ENCODE results near the gene MAP2K2.

The MAP2K2 gene

DNA sequence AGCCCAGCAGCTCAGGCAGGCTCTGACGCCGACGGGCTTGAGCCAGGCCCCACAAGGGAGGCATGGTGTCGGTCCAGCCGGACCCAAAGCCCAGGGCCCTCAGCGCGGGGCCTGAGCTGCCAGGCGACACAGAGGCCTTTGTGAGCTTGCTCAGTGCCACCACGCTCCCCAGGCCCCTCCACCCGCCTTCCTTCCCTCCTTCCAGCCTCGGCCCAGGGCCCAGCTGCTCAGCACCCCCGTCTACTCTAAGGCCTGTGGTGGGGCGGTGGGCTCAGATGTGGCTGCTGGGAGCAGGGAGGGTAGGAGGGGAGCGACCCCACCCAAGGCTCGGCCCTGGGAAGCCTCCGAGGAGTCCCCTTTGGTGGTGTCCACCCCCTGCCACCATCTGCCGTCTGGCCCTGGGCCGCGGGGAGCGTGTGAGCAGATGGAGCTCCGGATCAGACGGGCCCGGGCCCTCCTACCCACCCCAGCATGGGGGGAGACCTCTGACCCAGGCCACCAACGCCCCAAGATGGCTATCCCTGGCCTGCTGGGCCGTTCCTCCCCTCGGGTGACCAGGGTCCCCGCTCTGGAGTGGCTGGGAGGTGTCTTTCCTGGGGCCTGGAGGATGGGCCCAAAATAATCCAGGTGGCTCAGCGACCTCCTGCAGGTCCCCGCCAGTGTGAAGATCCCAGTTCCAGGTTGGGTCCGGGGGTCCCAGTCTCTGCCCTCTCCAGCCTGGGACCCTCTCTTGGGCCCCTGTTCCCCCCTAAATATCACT, 65.0 kb downstream of the MAP2K2 start:
- DNase-seq, result no peak

DNA sequence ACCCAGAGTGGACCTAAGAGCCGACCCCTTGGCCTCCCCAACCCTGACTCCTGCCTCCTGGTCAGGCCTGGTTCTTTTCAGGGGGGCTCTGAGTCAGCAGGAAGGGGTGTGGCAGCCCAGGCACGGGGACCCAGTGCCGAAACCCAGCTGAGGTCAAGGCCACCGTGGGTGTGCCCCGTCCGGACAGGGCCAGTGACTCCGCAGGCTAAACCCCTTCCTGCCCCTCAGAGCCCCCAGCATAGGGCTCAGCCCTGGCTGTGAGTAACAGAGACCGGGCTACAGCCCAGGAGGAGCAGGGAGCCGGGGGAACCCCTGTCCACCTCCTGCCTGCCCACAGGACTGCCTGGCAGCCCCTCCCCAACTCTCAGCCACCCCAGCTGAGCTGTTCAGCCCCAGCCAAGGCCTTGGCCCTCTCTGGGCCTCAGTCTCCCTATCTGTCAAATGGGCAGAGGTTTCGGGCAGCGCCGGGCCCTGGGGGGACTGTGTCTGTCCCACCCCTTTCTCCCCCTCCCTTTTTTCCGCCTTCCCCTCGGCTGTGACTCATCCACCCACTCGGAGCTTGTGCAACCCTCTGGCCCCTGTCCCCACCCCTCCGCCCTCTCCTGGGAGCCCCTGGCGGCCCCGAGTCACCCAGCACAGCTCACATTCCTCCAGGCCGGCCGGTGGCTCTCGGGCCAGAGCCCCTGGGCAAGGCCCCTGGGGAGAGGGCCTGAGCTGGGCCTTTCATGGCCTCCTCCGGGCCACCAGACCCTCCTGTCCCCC, 65.8 kb downstream of the MAP2K2 start:
- no peak for DNase-seq

DNA sequence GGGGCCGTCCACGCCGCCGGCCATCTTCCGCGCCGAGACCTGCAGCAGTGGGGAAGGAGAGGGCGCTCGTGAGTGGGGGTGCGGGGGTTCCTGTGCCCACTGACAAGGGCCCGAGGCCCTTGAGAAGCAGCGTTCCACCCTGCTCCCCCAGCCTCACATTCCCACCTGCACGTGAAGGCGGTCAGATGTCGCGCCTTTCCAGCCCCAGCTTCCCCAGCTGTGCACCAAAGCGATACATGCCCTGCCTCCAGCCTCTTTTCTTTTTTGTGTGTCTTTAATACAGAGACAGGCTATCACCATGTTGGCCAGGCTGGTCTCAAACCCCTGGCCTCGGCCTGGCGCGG, 68.7 kb downstream of the MAP2K2 start:
- DNase-seq, result no peak

DNA sequence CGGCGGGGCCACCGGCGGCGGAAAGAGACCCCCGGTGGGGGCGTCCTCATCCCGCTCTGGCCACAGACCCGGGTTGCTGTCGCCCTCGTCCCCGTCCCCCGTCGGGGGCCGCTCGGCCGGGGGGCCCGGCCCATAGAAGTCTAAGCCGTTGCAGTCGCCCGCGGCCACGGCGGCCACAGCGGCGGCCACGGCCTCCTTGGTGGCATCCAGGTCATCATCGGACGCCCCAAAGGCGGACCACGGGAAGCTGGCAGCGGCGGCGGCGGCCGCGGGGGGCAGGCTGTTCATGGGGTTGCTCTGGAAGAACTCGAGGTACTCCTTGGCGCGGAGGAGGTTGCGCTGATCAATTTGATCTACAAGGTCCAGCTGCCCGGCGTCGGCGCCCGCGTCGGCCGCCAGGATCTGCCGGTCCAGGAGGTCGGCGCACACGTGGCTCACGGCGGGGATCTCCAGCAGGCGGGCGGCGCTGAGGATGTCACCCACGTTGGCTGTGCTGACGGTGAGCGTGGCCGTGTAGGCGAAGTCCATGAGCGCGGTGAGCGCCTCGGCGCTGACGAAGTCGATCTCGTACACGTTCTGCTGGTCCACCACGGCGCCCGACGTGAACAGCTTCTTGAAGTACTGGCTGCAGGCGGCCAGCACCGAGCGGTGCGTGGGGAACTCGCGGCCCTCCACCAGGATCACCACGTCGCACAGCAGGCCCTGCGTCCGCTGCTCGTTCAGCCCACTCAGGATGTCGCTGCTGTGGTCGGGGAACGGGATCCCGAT, 69.3 kb downstream of the MAP2K2 start:
- DNase-seq, result no peak

DNA sequence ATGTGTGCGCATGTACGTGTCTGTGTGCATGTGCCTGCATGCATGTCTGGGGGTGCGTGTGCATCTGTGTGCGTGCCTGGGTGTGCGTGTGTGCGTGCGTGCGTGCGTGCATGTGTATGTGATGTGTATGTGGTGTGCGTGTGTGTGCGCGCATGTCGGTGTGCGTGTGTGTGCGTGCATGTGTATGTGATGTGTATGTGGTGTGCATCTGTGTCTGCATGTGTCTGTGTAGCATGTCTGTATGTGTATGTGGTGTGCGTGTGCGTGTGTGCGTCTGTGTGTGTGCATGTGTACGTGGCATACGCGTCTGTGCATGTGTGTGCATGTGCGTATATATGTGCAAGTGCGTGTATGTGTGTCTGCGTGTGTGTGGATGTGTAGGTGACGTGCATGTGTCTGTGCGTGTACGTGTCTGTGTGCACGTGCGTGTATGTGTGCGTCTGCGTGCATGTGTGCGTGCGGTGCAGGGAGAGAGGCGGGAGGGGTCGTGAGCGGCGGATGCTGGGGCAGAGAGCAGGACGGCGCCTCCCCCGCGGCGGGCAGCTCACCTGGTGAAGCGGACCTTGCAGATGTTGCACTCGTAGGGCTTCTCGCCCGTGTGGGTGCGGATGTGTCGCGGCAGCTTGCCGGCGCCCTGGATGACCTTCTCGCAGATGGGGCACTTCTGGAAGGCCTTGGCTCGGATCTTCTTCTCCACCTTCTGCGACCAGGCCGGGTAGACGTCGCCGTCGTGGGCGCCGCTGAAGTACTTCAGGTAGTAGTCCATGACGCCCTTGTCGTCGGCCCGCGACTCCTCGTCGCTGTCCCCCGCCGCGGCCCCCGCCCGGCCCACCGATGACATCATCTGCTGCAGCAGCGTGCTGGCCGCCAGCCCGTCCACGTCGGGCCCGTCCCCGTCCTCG, 70.2 kb downstream of the MAP2K2 start:
- DNase-seq, result no peak

DNA sequence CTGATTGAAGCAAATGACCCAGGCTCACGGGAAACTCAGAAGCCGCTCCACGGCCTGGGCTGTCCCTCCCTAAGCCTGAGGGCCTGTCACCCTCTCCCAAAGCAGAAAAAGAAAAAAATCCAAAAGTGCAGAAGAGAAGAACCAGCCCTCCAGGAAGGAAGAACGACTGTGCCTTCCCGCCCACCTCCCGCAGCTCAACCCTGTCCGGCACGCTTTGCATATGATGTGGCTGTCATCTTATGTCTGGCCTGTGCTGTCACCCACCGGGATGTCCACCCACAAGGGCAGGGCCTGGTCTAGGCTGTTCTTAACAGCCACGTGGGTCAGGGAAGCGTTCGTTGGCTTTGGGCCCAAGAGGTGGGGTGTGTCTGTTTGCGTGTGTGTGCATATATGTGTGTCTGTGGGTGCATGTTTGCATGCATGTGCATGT, 70.9 kb downstream of the MAP2K2 start:
- DNase-seq, result no peak

DNA sequence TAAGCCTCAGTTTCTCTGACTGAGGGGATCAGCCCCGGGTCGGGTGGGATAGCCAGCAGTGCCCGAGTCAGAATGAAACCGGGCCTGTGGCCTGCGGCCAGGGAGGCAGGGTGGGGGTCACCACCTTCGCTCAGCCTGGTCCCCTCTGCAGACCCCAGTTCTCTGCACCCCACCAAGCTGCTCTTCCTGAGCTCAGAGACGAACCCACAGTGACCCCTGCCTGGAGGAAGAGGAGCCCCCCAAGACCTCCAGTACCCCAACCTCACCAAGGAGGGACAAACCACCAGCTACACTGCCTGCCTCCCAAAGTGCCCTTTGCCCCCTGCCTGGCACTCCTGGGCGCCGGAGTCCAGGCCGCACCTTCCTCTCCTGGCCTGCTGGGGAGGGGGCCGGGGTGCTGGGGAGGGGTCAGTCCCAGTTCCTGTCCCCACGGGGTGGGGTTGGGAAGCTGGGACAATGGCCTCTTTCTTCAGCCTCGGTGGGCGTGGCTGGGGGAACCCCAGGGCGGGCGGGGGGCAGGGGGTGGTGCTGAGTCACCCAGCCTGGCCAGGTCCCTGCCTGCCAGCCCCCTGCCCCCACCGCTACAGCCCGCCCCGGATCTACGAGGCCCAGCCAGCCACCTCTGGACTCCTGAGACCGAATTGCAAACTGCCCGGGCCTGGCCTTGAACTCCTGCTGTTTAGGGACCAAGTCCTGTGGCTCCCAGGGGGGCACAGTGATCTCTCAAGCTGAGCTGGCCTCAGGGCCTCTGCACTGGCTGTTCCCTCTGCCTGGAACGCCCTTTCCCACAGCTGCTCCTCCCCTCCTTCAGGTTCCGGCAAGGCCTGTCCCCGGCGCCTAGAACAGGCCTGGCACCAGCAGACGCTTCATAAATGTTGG, 71.6 kb downstream of the MAP2K2 start:
- no peak for DNase-seq

DNA sequence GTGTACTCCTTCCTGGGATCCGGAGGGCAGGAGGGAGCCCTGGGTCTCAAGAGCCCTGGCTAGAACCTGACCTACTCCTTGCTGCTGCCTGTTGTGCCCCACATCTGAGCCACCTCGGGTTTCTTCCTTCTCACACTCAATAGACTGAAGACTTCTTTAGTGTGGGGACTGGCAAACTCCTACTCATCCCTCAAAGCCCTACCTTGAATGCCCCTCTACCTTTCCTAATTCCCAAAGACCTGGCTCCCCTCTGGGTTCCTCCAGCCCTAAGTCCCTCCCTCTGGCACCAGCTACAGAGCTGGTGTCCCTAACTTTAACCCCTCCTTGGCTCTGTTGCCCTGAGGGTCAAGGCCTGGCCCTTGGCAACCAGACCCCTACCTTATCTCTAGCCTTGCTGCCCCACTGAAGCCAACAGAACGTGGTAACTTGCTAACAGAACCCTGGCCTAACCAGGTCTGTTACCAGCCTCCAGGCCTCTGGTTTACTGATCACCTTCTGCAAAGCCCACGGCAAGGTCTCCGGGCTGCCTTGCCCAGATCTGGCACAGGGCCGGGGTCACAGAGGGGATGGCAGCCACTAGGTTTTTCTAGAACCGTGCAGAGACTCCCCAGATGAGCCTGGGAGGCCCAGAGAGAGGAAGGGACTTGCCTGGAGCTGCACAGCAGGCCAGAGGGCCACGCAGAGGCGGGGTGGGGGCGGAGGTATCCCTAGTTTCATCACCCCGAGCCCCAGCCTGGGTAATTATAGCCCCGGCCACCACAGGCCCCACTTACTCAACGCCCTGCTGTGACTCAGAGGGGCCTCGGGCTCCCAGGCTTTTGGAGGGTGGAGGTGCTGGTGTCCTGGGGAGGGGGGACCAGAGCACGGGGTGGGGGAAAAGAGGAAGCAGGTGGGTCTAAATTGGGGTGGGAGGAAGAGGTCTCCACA, 72.5 kb downstream of the MAP2K2 start:
- no peak for DNase-seq

DNA sequence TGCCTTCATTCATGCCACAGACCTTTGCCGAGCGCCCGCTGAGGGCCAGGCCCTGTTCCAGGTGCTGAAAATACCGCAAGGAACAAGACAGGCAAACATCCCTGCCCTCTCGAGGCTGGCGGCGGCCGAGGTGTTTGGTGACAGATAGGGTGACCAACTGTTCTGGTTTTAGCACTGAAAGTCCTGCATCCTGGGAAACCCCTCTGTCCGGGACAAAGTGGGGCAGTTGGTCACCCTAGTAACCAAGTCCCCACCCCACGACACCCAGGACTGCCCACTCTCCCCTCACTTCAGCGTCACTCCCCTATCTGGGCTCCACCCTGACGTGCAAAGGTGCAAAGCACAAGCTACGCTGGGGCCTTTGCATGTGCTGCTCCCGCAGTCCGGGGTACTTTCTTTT, 74.5 kb downstream of the MAP2K2 start:
- no peak for DNase-seq

DNA sequence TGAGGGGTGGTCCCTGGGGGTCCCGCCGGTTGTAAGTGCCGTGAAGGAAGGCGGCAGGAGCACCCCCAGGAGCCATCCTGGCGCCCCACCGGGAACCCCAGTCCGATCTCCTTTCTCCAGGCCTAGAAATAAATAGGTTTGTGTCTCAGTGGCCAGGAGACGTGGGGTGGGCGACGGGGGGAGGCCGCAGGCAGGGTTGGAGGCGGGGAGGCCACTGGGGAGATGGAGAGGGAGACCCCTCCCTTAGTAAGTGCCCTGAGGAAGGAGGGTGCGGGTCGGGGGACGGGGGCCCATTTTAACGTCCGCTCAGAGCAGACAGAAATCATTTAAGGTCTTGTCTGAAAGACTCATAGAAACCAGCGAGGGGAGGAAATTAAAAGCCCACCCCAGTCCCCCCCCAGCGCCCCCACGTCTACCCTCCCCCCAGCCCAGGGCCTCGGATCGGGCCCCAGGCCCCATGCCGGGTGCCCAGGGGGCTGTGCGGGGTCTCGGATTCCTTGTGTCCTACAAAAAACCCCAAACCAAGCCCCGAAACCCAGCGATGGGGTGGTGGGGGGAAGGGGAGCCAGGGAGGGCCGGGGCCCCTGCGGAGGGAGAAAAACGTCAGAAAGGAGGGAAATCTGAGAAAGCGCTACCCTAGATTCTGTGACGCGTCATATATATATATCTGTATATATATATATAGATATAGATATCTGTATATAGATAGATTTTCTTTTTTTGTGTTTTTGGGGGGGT, 76.8 kb downstream of the MAP2K2 start:
- DNase-seq, result no peak

DNA sequence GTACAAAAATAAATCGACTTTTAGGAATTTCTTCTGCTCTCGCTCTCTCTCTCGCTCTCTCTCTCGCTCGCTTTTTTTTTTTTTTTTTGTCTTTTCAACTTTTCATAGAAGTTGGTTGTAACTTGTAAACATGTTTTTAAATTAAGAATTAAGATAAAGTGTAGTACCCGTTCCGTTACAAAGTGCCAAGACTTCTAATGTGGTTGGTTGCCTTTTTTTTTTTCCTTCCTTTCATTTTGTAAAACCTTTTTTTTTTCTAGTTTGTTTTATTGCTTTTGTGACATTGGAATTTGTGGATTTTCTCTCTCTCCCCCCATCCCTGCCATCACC, 77.6 kb downstream of the MAP2K2 start:
- no peak for DNase-seq

DNA sequence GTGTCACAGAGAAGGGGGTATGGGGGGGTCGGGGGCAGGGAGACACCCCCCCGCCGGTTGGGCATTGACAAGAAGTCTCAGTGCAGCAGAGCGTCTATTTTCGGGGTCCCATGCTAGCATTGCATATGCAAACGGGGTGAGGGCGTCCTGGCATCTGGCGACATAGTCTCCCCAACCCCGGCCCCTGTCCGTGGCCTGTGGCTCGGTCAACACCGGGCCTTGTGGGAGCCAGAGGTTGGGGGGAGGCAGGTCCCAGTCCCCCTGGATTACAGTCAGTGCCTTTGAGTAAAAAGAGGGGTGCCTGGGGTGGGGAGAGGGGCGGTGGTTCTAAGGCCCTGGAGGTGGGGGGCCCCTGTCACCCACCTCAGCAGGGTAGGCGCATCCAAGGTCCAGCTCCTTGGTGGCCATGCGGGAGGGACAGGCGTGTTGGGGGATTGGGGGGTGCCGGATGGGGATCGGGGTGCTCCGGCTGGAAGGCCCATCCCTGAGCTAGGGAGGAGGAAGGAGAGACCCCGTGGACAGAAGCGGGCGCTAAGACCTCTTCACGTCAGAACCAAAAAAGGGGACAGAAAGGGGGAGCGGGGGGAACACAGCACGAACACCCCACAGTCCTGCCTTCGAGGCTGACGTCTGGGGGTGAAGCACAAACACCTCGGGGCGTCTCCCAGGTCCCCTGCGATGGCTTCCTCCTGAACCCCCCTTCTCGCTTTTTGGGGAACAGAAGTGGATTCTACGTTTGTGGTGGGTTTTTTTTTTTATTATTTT, 78.1 kb downstream of the MAP2K2 start:
- DNase-seq, result no peak

DNA sequence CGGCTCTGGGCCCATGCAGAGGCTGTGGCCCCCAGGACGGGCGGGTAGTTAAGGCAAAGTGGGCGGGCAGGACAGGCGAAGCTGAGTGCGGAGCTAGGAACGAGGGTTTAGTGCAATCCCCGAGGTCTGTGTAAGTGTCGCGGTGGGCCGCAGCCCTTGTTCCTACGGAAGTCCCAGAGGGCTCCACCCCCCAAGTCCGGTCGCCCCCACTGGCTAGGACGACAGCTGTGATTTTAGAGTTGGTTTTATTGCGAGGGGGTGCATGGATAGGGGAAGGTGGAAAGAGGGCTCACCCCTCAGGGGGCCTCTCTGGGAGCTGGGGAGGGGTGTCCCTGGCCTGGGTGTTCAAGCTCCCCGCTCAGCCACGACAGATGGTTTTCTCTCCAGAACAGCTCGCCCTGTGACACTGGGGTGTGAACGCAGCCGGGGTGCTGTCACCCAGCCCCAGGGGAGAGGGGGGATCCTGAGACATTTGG, 78.9 kb downstream of the MAP2K2 start:
- no peak for DNase-seq

DNA sequence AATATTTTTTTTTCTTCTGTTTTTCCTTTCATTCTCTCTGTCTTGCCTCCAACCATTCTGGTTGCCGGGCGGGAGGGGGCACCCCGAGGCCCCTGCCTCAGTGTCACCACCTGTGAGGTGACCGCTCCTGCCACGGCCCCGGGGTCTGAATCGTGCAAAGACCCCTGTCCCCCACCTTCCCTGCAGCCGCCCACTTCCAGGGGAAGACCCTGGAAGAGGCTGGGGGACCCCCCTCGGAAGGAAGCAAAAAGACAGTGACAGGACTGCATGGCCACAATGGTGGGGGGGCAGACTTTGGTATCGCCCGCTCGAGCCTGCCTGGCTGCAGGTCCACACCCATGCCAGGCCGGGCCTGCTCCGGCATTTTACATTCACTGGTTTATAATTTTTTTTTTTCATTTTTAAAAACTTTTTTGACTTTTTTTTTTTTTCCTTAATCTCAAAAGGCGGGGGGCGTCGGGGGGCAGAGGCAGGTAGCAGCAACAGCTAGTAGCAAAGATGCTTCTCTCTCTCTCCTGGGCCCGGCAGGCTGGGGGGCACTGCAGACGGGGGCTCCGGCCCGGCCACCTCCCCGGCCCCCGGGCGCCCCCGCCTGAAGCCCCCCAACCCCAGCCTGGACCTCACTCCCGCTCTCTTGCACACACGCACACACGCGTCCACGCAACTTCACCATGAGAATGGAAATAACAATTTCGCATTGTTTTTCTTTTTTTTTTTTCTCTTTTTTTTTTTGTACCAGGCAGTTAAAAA, 79.8 kb downstream of the MAP2K2 start:
- no peak for DNase-seq

DNA sequence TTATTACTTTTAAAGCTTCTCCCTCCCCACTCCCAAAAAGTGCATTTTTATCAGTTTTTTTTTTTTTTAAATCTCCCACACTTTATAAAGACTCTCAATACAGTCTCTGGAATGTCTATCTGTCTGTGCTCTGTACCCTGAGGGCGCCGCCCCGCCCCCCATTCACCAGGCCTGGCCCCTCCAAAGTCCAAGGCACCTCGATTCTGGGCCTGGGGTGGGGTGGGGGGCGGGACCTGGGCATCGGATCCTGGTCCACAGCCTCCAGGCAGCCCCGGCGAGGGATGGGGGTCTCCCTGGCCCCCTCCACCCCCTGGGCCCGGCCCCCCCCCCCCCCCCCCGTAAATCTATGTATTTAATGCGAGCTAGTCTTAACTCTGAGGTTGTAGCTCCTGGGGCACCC, 80.5 kb downstream of the MAP2K2 start:
- no peak for DNase-seq

DNA sequence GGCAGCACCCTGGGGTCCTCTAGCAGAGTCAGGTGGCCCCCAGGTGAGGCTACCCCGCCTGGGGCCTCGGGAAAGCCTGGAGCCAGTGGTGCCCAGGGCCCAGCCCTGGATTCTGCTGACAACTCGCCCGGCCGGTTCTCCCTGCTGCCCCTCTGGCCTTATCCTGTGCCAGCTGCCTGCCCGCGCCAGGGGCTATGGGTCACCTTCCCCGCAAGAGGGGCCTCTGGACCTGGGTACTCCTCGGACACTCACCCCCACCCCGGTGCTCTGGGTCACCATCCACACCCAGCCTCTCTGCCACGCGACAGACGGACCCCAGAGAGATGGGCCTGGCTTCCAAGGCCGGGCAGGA, 81.2 kb downstream of the MAP2K2 start:
- no peak for DNase-seq

DNA sequence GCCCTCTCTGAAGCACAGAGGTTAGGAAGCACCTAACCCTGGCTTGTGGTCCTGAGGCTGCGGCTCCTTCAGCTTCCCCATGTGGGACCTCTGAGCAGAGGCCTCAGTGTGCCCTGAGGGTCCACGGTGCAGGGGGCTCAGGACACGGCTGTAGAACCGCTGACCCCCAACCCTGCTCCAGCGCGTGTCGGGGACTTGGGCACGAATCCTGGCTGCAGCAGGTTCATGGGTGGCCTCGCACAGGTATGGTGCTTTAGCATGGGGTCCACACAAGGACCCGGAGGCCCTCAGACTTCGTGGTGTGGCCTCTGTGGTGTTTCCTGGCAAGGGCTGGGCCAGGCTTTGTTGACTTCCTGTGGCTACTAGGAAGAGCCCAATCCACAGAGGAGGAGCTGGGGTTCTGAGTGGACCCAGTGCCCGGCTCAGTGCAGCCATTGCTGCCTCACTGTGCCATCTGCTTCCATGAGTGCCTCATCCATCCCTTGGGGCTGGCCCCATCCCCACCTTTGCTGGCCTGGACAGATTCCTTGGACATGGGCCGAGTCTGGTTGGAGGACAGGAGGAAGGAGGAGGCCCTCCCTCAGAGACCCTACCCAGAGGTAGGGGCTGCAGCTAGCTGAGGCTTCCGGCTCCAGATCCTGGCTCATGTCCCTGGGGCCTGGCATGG, 81.7 kb downstream of the MAP2K2 start:
- no peak for DNase-seq

All from NCI-H1694 (cell line).